Calu3 (cell line): ENCODE results near the gene PCSK5. TPM values are rescaled to one million over a fixed set of nuclear protein-coding genes. Genes with fewer than 3 reads are reported as not detected.

Source experiments
- BruUV-seq: library from RNA; stranded (reverse); fragments of 400-500 nt; replicated peaks from 2 replicates; lab custom pipeline; 2021; lab: Mats Ljungman, UMichigan
- CTCF ChIA-PET: fragments of 300-600 bp; sonication (Branson Sonifier 250); formaldehyde crosslinking; loops from one replicate; lab custom pipeline; 2022; ENCODE audit warnings: antibody characterized with exemption; lab: Charles Lee
- DNase-seq: peaks from one replicate; pipeline ENCODE4 v3.0.0; 2022
- H3K27ac Mint-ChIP-seq: one replicate; pipeline ENCODE4 v1.8.0; 2022; ENCODE audit warnings: mixed read lengths; ENCODE audit not compliant: unreplicated experiment
- H3K27me3 Mint-ChIP-seq: one replicate; pipeline ENCODE4 v1.8.0; 2022; ENCODE audit warnings: mixed read lengths; ENCODE audit not compliant: unreplicated experiment
- H3K36me3 Mint-ChIP-seq: one replicate; pipeline ENCODE4 v1.8.0; 2022; ENCODE audit warnings: mild to moderate bottlenecking, moderate library complexity, mixed read lengths; ENCODE audit not compliant: insufficient read depth, unreplicated experiment
- H3K4me1 Mint-ChIP-seq: one replicate; pipeline ENCODE4 v1.8.0; 2022; ENCODE audit warnings: mild to moderate bottlenecking, low read depth, mixed read lengths; ENCODE audit not compliant: unreplicated experiment
- H3K4me3 Mint-ChIP-seq: one replicate; pipeline ENCODE4 v1.8.0; 2022; ENCODE audit warnings: mild to moderate bottlenecking, low read depth, moderate library complexity, mixed read lengths; ENCODE audit not compliant: unreplicated experiment
- H3K9me3 Mint-ChIP-seq: one replicate; pipeline ENCODE4 v1.8.0; 2022; ENCODE audit warnings: low read depth, mixed read lengths; ENCODE audit not compliant: unreplicated experiment
- CTCF ChIP-seq: fragments of 200-600 bp; IDR thresholded peaks from one replicate; pipeline ENCODE4 v1.8.0; 2022; ENCODE audit warnings: antibody characterized with exemption; ENCODE audit not compliant: unreplicated experiment
- intact Hi-C: fragments of 100-400 bp; cut with micrococcal nuclease; formaldehyde crosslinking; loops from one replicate; pipeline ENCODE4 v1.10.0; 2022; ENCODE audit not compliant: unreplicated experiment
- total RNA-seq: library from RNA; stranded (reverse); gene quantifications from 2 replicates; pipeline ENCODE4 v1.2.3, GENCODE V29; 2022

PCSK5 gene
- total RNA-seq, 1 experiment from 2014 or later: 38.4 TPM

- CTCF ChIA-PET: no interaction called here
- no peak for TF ChIP-seq CTCF
- BruUV-seq: no TSS peak
- Mint-ChIP-seq H3K4me3 (no peak overlapping the region), H3K27me3 (no peaks in the 10 kb centered on the region), H3K9me3 (no peaks in the 10 kb centered on the region), H3K4me1 (peaks cover 19% of the 10 kb centered on the region), H3K36me3 (peaks cover 10% of the 10 kb centered on the region), H3K27ac (no peak overlapping the region)
- DNase-seq: no peak
- intact Hi-C loops: no loop called here
Observed at GRCh38 chr9:75983319-75984045, 93.0 kb downstream of the PCSK5 start.

- no TSS peak for BruUV-seq
- Mint-ChIP-seq H3K4me3 (no peak overlapping the region), H3K36me3 (peaks cover 17% of the 10 kb centered on the region), H3K9me3 (no peaks in the 10 kb centered on the region), H3K27ac (no peak overlapping the region), H3K27me3 (no peaks in the 10 kb centered on the region), H3K4me1 (peaks cover 10% of the 10 kb centered on the region)
- no peak for TF ChIP-seq CTCF
- CTCF ChIA-PET: no interaction called here
- no peak for DNase-seq
- intact Hi-C loops: no loop called here
Observed at GRCh38 chr9:75985515-75985914, 95.0 kb downstream of the PCSK5 start.

- no peak overlapping the region for H3K27ac Mint-ChIP-seq
- no peak for DNase-seq
- CTCF ChIA-PET: no interaction called here
Observed at GRCh38 chr9:75988663-75989062, 98.2 kb downstream of the PCSK5 start.

GRCh38 chr9:75990156-75990555 lies 99.7 kb downstream of the PCSK5 start:
- Mint-ChIP-seq H3K9me3 (peaks cover 4% of the 10 kb centered on the region), H3K27me3 (no peaks in the 10 kb centered on the region), H3K4me1 (peaks cover 31% of the 10 kb centered on the region), H3K4me3 (no peak overlapping the region), H3K27ac (no peak overlapping the region), H3K36me3 (peaks cover 19% of the 10 kb centered on the region)
- no peak for TF ChIP-seq CTCF
- intact Hi-C loops: no loop called here
- no TSS peak for BruUV-seq
- no peak for DNase-seq
- CTCF ChIA-PET: no interaction called here

More at GRCh38 chr9:75988663-75989062, 98.2 kb downstream of the PCSK5 start:
- Mint-ChIP-seq H3K9me3 (no peaks in the 10 kb centered on the region), H3K4me3 (no peak overlapping the region), H3K36me3 (peaks cover 18% of the 10 kb centered on the region), H3K4me1 (peaks cover 16% of the 10 kb centered on the region), H3K27me3 (no peaks in the 10 kb centered on the region)
- no TSS peak for BruUV-seq
- intact Hi-C loops: no loop called here
- no peak for TF ChIP-seq CTCF
